Epithelial cell of proximal tubule (primary cell): ENCODE results near the gene UNC5A. TPM values are rescaled to one million over a fixed set of nuclear protein-coding genes. Genes with fewer than 3 reads are reported as not detected.

ENCODE experiments used
- DNase-seq: peaks from one replicate; pipeline ENCODE4 v3.0.0-alpha.2; 2011; ENCODE audit warnings: low read depth
- H3K4me3 ChIP-seq: 2 replicates; pipeline ENCODE4 v1.5.1; 2011; ENCODE audit warnings: low read depth, mild to moderate bottlenecking, low read length
- total RNA-seq: library from RNA; depleted of rRNA; stranded (reverse); fragments of >200 nt; gene quantifications from 2 replicates; pipeline ENCODE4 v1.2.3, GENCODE V29; 2015
- TF ChIP-seq, protein P1 (sequence below): conservative IDR thresholded peaks from 2 replicates; pipeline ENCODE4 v1.5.1; 2012; ENCODE audit warnings: low read depth, mild to moderate bottlenecking, low read length

The UNC5A gene
- total RNA-seq, 1 donor from 2014 or later = 1.2 TPM

DNA sequence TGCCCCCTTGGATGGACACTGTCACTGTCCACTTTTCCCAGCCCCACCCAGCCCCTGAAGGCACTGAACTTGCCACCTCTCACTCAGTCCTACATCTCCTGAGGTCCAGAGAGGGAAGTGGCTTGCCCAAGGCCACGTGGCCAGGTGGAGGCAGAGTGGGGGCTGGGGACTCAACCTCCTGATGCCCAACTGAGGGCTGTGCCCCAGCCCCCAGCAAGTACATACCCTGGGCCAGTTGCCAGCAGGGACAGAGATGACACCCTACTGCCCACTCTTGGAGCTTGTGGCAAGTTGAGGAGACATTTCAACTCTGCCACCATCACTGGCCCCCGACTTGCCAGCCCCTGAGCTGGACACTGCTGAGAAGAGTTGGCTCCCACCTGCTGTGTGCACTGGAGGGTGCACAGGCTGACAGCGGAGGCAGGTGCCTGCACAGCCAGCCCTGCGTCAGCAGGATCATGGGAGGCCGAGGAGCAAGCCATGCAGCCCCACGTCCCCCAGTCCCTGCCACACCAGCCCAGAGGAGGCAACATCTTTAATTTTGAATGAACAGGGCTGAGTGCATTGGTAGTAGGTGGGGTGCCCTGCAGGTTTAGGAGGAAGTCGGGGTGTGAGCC, 39.4 kb downstream of the UNC5A start:
- DNase-seq = no peak
- H3K4me3 ChIP-seq = no peak overlapping the region
- TF ChIP-seq, protein P1, sequence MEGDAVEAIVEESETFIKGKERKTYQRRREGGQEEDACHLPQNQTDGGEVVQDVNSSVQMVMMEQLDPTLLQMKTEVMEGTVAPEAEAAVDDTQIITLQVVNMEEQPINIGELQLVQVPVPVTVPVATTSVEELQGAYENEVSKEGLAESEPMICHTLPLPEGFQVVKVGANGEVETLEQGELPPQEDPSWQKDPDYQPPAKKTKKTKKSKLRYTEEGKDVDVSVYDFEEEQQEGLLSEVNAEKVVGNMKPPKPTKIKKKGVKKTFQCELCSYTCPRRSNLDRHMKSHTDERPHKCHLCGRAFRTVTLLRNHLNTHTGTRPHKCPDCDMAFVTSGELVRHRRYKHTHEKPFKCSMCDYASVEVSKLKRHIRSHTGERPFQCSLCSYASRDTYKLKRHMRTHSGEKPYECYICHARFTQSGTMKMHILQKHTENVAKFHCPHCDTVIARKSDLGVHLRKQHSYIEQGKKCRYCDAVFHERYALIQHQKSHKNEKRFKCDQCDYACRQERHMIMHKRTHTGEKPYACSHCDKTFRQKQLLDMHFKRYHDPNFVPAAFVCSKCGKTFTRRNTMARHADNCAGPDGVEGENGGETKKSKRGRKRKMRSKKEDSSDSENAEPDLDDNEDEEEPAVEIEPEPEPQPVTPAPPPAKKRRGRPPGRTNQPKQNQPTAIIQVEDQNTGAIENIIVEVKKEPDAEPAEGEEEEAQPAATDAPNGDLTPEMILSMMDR = no peak

DNA sequence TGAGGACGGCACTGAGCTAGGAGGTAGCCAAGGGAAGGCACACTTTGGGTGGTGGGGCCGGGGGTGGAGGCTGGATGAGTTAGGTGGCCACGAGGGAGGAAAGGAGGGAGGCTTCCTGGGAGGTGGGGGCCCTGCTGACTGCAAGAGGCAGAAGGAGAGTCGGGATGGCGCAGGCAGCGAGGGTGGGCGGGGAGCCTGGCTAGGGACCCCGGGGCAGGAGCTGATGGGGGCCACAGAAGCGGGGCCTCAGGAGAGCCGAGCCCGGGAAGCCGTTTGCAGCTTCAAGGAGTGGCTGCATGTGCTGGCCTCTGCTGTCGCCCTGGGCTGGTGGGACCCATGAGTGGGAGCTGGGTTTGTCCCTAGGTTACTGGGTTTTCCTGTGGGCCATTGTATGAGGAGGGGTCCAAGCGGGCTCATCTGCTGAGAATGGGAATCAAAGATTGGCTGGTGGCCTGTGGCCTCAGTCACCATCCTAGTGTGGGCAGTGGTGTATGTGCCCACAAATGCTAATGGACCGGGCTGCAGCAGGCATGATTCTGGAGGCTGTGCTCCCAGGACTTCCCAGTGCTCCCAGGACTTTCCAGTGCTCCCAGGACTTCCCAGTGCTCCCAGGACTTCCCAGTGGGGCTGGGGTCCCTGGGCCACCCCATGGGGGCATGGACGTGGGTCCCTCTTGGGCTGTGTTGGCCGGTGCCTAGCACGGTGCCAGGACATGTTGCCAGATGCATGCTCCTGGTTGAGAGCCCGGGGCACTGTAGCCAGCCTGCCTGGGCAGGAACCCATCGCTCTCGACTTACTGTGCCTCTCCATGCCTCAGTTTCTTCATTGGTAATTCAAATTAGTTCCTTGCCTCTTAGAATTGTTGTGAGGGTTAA, 40.2 kb downstream of the UNC5A start:
- no peak overlapping the region for H3K4me3 ChIP-seq
- no peak for DNase-seq
- TF ChIP-seq, protein P1 = no peak

DNA sequence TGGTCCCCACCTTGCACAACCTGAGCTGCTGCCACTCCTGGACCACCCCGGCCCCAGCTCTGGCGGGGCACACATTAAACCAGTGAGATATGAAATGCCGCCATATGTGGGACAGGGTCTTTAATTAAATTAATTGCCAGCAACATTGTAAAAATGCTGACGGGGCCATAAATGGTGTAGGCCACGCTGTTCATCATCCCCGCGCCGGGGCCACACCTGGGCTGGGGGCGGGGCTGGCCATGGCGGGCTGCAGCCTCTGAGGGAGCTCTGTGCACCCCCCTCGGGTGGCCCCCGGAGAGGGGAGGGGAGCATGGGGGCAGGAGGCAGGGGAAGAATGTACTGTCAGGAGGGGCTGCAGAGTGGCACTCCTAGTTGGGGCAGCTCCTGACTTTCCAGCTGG, 41.0 kb downstream of the UNC5A start:
- DNase-seq = no peak
- TF ChIP-seq, protein P1 = no peak
- no peak overlapping the region for H3K4me3 ChIP-seq

DNA sequence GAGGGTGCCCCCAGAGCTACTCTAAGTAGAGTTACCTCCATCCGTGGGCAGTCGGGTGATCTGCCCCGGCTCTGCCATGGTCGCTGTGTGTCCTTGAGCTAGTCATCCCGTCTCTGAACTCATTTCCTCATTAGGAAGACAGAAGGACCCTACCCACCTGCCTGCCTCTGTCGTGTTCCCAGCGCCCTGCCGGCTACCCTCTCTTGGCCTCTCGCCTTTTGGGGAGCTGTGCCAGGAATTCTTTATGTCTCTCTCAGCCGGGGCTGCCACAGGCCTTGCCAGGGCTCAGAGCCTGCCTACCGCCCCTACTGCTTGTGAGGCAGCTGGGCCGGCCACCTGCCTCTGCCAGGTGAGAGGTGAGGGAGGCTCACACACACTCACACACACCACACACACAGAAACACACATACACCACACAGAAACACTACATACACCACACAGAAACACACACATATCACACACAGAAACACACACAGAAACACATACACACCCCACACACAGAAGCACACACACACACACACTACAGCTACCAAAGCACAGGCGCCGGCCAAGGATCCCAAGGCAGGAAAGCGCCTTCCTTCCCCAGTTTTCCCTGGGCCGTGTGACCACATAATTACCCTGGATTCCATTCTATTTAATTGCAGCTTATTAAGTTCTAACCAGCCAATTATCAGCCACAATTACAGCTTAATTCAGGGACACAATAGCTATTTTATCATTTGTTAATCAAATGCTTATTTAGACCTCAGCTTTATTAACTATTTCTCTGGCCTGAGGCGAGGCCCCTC, 41.7 kb downstream of the UNC5A start:
- DNase-seq = no peak
- no peak overlapping the region for H3K4me3 ChIP-seq
- TF ChIP-seq, protein P1 = no peak

DNA sequence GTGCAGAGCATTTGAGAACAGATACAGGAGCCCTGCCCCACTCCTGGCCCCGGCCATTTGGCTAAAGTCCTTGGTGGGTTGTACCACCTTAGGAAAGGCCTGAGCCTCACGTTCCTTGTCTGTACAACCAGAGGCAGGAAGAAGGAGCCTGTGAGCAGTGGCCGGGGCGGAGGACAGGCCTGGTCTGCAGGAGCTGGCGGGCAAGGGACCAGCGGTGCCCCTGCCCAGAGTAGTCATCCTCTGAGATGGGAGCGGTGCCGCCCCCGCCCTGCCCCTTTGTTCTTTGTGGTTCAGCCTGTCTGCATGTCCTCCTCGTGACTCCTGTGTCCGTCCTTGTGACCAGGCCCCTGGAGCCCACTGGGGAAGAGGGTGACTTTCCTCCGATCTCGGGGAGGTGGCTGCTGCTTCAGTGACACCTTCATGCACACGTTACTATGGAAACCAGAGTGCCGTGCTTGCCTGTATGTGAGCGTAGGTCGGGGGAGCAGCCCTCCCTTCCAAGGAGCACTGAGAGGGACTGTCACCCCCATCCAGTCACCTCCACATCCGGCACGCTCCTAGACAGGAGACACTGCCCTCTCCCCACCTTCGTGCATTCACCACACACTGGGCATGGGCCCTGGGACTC, 42.9 kb downstream of the UNC5A start:
- no peak for DNase-seq
- H3K4me3 ChIP-seq = no peak overlapping the region
- TF ChIP-seq, protein P1 = no peak

DNA sequence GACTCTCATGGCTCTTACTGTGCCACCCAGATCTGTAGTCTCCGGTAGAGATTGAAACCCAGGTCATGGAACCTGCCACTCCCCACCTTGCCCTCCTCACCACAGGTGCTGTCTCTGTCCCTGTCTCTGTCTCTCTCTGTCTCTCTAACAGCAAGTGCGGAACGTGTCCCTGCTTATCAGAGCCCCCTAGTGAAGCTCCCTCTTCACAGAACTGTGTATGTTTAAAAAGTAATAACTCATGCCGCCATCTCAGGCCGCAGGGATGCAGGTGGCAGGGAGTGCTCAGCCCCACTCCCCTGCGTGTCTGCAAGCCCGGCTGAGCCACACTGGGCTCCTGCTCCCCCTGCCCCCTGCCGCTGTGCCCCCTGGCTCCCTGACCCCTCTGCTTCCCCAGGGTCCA, 43.8 kb downstream of the UNC5A start:
- TF ChIP-seq, protein P1 = no peak
- DNase-seq = no peak
- no peak overlapping the region for H3K4me3 ChIP-seq
